Posterior cingulate gyrus (tissue), 11 donors: ENCODE measurements around the gene CFAP20DC.
A peak's percentile ranks its signal among the peaks of the same experiment; 100 is the strongest.

Source experiments
- DNase-seq, 10 donors: peaks; one replicate each; pipeline versions ENCODE4 v3.0.0 to v3.0.0-alpha.2; 2020 to 2021; ENCODE audit warnings: mixed read lengths in 3 of 10
- intact Hi-C: fragments of 100-400 bp; cut with DNase I; formaldehyde crosslinking; loops from one replicate; pipeline ENCODE4 v1.15.1; 2023

The CFAP20DC gene

DNA sequence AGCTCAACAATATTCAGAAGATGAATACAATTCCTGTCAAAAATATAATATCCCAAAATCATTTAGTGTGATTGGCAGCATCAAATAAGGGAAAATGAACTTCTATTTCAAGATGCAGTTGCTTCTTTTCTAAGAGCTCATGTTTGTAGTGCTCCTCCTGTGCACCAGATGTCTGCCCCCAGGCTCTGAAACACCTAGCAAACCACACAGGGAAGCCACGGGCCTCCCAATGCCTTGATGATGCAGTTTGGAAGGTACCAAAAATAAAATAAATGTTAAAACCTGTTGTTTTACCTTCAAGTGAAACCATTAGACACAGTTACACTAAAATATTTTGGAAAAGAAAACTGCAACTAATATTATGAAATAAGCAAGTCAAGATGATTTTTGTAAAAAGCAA lies 22.2 kb downstream of the CFAP20DC start:
- no peak for DNase-seq
- intact Hi-C loops = no loop called here

DNA sequence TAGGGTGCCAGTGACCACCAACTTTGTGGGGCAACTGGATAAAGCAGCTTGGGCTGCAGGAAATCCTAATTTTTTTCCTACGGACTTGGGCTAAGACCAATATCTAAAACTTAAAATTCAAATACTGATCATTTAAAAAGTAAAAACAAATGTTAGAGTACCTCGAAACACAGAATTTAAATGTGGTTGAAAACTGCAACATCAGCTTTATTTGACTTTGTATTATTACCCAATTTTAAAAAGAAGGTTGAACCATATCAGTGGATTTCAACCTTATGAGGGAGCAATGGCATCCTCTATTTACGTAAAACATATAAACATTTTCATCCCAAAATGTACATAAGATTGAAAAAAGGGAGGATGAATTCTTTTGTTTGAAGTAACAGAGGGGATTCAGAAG lies 26.2 kb downstream of the CFAP20DC start:
- intact Hi-C loops = no loop called here
- no peak for DNase-seq

DNA sequence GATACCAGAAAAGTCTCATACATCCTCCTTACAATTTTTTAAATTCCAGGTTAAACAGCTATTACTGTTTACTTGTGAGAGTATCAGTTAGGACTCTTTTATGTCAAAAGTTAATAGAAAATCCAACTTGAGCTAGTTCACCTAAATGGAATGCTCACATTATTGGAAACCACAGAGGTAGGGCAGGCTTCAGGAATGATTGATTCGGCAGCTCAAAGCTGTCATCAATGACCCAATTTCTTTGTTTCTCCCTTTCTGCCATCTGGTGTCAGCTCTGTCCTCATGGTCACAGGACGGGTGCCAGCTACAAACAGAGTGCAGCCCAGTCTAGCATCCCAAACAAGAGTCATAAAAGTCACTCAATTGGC lies 32.2 kb downstream of the CFAP20DC start:
- intact Hi-C loops = no loop called here

DNA sequence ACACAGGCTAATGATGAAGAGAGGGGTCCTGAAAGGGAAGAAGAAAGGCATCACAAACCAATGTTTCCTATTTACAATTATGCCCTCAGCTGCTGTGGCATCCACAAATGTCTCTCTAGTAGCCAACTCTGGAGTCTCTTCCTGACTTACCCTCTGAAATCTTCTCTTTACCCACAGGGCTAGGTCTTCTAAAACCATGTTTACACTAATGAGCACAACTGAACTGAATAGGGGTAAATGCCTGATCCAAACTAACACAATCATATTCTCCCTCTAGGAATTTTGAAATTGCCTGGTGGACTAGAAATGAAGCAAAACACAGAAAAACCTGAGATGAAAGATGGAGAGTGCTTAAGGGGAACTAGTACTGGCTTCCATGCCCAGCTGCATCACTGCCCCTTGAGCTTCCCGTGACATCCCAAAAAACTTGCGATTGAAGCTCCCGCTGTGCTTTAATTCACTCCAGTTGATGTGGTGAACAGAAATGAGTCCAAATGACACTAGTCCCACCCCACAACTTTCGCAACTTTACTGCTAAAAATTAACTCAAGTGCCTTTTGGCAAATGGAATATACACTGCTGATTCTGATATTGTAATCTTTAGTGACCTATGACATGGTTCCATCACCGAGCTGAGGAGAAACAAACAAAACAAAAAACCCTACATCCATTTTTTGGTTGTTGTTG lies 32.8 kb downstream of the CFAP20DC start:
- no peak for DNase-seq
- intact Hi-C loops = no loop called here

More for the DNA sequence above, 32.2 kb downstream of the CFAP20DC start:
- no peak for DNase-seq

DNA sequence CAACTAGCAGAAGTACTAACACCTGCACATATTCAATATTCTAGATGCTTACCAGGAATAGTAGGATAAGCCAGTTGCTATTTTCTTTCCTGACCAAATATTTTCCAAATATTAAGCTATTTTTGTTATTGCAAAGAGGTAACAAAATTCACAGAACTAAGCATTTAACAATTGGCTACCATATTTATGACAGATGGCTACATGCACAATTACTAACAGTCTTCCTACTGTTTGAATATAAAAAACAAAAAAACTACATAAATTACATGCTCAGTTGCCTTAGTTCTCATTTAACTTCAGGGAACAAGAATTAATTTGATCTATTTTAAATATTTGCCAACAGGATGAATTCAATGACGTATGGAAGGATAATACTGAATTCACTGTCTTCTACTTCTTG lies 36.2 kb downstream of the CFAP20DC start:
- no peak for DNase-seq
- intact Hi-C loops = no loop called here

DNA sequence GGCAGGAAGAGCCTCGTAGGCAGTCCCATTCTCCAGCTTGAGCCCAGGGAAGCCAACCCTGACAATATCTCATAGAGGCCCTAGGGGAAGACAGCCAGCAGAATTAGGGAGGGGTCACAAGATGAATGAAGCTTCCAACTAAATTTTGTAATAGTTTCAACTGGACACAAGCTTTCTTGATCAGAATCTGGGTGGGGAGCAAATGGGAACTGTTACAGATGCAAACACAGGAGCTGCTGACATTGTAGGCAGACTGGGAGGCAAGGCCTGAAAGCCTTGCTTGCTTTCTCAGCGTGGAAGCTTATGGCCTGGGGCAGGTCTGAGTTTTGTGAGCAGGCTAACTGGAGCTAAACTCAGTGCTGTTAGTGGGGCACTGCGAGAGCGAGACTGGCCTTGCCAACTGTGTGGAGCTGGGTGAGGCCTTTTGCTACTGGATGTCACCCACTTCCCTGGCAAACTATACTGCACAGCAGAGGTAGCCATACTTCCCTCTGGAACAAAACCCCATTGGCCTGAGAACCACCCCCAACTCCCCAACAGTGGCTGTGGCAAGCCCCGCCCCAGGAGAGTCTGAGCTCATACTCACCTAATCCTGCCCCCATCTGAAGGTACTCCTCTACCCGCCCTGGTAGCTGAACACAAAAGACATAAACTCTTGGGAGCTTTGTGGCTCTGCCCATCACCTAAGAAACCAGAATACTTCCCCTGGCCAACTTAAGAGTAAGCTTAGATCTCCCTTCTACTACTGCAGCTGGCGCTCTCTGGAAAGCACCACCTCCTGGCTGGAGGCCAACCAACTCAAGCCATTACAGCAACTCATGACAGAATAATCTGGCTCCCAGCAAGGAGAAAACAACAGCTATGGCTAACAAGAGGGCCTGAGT lies 42.9 kb downstream of the CFAP20DC start:
- intact Hi-C loops = no loop called here
- peak in 2 of 10 donors; percentile 20 to 72 for DNase-seq

DNA sequence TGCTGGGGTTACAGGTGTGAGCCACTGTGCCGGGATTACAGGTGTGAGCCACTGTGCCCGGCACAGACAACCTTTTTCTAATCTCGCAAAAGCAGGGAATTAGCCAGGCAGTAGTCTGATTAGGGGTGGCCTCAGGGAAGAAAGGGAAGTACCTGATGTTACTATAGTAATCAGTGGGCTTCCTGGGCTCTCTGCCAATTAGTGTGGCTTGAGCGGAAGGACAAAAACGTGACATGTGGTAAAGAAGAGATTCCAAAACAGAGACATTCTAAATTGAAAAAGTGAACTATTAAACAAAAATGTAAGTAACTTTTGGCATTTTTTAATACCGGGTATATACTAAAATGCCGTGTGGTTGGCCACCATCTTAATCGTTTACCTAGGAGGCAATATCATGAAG lies 48.1 kb downstream of the CFAP20DC start:
- intact Hi-C loops = no loop called here
- no peak for DNase-seq

DNA sequence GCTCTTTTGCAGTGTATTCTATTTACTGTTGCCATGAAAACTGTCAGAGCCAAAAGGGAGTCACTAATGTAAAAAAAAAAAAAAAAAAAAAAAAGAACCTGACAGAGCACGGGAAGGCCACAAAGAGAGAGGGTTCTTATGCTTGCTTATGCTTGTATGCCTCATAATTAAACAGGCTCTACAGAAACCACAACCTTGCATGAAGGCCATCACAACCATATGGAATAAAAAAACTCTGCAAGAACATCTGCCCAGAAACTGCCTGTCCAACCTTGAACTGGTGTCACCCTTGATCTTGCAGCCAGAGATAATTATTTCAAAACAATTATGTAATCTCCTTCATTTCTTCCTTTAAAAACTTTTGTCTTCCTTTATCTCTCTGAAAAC lies 50.1 kb downstream of the CFAP20DC start:
- no peak for DNase-seq
- intact Hi-C loops = no loop called here

DNA sequence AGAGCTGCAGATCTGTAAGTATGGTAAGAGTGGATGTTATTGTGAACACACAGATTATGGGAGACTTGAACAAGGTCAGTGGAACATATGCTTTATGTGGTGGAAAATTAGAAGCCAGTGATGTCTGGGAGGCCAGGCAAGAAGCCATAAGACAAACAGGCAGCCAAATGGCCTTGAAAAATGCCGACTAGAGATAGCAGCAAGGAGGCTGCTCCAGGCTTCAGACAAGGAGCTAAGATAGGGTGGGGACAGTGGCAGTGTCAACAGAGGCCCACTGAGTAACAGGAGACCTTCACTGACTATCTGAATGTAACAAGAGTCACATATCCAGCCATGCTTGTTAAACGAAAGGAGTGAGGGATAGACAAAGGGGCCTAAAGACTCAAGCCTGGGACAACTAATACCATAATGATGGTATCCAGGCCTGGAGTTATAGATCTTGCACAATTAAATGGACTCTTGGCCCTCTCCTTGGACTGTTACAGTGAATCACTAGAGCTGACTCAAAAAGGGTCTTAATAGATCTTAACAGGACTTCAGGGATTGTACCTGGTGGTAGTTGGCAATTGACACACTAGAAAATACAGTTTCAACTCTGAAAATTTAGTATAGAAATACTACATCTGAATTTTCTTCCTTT lies 50.6 kb downstream of the CFAP20DC start:
- no peak for DNase-seq
- intact Hi-C loops = no loop called here

DNA sequence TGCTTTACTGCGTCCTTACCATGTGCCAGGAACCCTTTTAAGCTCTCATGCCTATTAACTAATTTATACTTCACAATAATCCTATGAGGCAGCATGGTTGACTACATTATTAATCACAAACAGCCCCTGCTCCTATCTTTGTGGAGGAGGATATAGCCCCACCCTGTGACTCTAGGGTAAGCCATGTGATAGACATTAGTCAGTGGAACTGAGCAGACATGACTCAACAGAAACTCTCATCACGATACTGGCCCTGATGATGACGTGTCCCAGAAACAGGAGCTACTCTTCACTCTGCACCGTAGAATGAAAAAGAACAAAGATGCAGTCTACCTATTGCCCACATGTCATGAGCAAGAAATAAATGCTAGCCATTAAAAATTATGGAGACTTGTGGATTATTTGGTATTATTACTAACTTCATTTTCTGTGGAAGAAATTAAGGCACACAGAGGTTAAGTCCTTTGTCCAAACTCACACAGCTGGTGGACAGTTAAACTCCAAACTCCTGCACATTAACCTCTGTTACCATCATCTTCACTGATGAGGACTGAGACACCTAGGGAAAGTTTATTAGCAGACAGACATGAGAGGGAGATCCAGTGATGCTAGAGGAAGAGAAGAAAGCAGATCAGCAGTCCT lies 51.2 kb downstream of the CFAP20DC start:
- DNase-seq = no peak
- intact Hi-C loops = no loop called here

DNA sequence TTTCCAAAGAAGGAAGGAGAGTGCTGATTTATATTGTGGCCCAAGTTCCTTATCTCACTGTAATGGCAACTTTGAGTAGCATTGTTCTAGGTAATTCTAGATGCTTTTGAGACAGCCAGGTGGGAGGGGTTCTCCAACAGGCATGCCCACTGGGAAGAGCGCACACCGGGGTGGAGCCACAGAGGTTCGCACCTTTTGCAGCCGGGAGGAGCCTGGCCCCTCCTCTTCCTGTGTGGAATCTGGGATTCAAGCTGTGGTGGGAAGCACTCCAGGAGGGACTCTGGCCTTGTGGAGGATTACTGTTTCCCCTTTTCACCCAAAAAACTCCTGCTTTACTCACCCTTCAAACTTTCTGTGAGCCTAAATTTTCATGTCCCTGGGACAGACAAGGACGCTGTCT lies 53.1 kb downstream of the CFAP20DC start:
- no peak for DNase-seq
- intact Hi-C loops = no loop called here

DNA sequence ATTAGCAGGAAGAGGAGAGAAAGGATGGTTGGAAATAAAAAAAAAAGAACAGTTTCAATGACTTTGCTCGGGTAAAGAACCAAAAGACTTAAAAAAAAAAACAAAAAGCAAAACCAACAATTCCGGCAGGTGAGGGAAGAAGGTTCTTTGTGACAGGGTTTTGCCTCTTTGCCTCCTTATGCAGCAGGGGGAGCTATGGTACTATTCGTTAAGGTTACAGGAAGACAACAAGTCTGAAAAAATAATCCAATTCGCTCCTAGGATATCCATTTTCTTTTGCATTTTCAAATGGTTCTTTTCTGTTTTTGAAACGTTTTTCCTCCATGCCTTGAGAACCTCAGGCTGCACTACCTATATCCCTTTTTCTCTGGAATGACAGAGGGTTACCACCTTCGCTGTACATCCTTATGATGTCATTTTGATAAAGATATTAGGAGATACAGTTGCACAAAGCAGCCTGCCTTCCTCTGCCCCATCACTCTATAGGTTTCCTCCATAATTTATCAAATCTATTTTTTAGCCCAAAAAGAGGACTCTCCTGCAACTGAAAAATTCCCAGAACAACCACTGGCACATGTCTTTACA lies 55.0 kb downstream of the CFAP20DC start:
- intact Hi-C loops = no loop called here

DNA sequence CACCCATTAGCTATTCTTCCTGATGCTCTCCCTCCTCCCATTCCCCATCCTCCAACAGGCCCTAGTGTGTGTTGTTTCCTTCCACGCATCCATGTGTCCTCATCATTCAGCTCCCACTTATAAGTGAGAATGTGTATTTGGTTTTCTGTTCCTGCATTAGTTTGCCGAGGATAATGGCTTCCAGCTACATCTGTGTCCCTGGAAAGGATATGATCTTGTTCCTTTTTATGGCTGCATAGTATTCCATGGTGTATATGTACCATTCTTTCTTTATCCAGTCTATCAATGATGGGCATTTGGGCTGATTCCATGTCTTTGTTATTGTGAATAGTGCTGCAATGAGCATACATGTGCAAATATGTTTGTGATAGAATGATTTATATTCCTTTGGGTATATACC lies 56.3 kb downstream of the CFAP20DC start:
- intact Hi-C loops = no loop called here
- DNase-seq = no peak

More for the DNA sequence above, 55.0 kb downstream of the CFAP20DC start:
- DNase-seq = no peak

DNA sequence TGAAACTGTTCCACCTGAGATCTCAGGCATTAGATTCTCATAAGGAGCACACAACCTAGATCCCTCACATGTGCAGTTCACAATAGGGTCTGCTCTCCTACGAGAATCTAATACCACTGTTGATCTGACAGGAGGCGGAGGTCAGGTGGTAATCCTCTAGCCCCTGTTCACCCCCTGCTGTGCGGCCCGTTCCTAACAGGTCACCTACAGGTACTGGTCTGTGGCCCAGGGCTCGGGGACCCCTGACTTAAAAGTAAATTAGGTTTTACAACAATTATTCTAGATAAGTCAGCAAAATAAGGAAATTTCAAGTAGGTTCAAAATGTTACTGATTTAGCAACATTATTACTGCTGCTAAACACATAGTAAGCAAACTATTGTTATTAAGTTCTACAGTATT lies 58.2 kb downstream of the CFAP20DC start:
- intact Hi-C loops = no loop called here

DNA sequence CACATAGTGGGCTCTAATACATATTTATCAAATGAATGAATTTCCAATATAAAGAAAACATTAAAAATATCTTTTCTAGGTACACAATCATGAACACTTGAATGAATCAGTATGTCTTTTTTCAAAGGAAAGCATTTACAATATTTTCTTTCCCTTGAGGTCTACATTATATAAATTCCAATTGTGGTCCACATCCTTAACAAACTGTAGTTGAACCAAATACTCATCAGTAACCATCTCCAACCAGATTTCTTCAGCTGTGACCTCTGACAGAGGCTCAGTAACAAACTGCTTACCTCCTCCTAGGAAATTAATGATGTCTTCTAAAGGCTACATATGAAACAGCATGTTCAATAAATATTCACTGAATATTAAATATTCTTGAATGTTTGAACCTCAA lies 58.8 kb downstream of the CFAP20DC start:
- intact Hi-C loops = no loop called here

More for the DNA sequence above, 58.2 kb downstream of the CFAP20DC start:
- no peak for DNase-seq

DNA sequence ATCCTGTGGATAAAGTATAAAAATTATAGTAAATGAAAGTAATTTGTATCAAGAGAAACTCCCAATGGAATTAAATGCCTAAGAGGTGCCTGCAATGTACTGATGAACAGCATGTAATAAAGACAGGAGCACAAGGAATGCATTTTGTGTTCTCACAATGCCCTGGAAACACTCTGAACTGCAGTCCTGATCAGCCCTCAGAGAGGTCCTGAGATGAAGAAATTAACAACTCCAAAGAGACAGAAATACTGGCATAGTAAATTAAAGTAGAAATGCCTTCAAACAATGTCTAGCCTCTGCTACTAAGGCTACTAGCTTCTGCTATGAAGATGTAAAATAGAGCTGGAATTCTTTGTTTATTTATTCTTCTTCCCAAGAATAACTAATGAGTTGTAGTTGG lies 59.9 kb downstream of the CFAP20DC start:
- intact Hi-C loops = no loop called here
- DNase-seq = no peak

More for the DNA sequence above, 58.8 kb downstream of the CFAP20DC start:
- DNase-seq = no peak

DNA sequence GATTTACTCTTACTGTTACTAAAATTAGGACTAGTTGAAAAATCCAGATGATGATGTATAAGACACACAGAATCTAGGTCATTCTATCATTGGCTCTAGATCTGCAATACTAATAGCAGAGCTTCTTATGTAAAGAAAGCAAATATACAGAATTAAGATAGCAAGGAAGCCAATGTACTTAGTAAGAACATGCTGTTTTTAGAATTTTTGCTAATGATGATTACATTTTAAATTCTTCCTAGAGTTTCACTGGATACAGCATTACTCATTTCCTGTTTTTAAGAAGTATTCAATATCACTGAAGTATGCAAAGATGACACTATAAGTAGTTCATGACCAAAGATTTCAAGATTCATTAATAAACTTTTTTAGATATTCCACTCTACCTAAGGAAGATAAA lies 60.7 kb downstream of the CFAP20DC start:
- DNase-seq = no peak

DNA sequence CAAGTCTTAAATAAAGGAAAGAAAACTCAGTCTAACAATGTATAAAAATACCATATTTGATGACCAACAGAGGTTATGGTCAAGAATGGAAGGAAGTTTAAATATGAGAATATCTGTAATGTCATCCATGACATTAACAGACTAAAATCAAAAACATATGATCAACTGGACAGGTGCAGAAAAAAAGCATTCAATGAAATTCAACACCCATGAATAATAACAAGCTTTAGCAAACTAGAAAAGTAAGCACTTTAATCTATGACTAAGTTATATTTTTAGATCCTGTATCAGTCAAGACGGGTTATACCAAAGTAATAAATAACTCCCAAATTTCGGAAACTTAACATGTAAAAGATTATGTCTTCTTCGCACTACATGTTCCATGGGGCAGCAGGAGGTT lies 61.8 kb downstream of the CFAP20DC start:
- intact Hi-C loops = no loop called here
- DNase-seq = no peak

More for the DNA sequence above, 60.7 kb downstream of the CFAP20DC start:
- intact Hi-C loops = no loop called here

DNA sequence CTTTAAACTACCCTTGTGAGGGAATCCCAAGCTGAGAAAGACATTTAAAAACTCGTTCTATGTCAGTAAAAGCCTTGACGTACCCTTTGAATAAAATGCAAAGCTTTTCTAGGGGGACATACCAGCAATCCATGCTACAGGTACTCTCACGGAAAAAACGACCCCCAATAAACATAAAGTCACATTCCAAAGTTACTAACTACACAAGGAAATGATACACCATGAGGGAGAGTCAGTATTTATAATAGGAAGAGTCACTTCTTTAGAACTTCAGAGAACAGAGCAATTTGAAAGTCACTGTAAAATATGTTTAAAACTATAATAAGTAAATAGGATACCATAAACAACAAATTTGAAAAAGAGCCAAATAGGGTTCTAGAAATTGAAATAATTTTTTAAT lies 63.2 kb downstream of the CFAP20DC start:
- no peak for DNase-seq
- intact Hi-C loops = no loop called here

DNA sequence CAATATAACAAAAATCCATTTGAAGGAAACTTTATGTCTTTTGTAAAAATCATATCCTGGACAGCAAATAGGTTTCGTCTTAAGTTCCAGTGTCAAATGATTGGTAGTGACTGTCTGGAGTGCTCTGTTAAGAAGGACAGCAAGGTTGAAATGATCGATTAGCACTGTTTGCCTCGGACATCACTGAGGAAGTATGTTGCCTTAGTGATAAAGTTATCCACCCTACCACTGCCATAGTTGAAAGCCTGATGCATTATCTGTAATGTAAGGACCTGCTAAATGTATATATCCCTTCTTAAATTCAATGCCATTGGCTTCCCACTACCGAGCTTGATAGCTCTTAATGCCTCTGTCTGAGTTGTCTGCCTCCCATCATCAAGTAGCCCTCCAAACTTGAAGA lies 70.0 kb downstream of the CFAP20DC start:
- intact Hi-C loops = no loop called here
- no peak for DNase-seq

DNA sequence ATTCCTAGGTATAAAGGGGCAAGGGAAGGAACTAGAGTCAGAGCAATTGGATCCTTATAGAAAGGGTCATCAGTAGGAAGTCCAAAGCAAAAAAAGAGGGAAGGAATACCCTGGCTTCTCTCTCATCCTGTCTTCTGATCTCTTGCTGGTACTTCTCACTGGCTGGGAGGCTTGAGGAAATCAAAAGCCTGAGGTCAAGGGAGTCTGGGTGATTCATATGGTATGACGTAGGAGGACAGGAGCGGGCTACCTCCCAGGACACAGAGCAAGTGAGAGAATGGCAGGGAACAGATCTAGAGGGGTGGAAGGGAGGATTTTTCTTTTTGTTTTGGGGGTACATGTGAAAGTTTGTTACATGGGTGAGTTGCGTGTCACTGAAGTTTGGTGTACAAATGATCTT lies 76.0 kb downstream of the CFAP20DC start:
- DNase-seq = no peak
- intact Hi-C loops = no loop called here
